Endothelial cell of umbilical vein (primary cell): ENCODE measurements around the gene RNH1. TPM values are rescaled to one million over a fixed set of nuclear protein-coding genes. Genes with fewer than 3 reads are reported as not detected.

ENCODE experiments used
- BruUV-seq: library from RNA; stranded (reverse); fragments of 400-500 nt; replicated peaks from 2 replicates; lab custom pipeline; 2021; lab: Mats Ljungman, UMichigan
- CTCF ChIA-PET: fragments of 300-600, 350-600 bp; sonication (Branson Sonifier 250); formaldehyde crosslinking; loops from one replicate; lab custom pipeline; 2021; ENCODE audit warnings: antibody characterized with exemption, inconsistent platforms; lab: Charles Lee
- POLR2A ChIA-PET: fragments of 300-600, 350-600 bp; sonication (Branson Sonifier 250); formaldehyde crosslinking; loops from one replicate; lab custom pipeline; 2021; ENCODE audit warnings: antibody characterized with exemption, inconsistent platforms; lab: Charles Lee
- DNase-seq: peaks from one replicate; pipeline ENCODE4 v3.0.0-alpha.2; 2011; ENCODE audit warnings: low read depth, low spot score
- FAIRE-seq: peaks from 2 replicates; lab custom pipeline; 2011; peaks lifted over from hg19 to GRCh38; lab: Jason Lieb, UNC
- H2AFZ ChIP-seq: 2 replicates; pipeline ENCODE4 v1.6.0; 2012; ENCODE audit warnings: low read depth, low read length, control low read depth, inconsistent platforms
- H3K27ac ChIP-seq: 2 replicates; pipeline ENCODE4 v1.5.1; 2011; ENCODE audit warnings: low read depth, mild to moderate bottlenecking, control low read depth, low read length, moderate library complexity; ENCODE audit not compliant: insufficient read depth
- H3K27me3 ChIP-seq, 2 experiments: 2 replicates each; pipeline versions ENCODE4 v1.6.0 to v1.6.1; 2011; ENCODE audit warnings: low read length in 2 of 2, mixed read lengths in 1 of 2; ENCODE audit not compliant: control insufficient read depth in 2 of 2, insufficient read depth in 2 of 2
- H3K36me3 ChIP-seq, 2 experiments: 2 replicates in 1 of 2; 3 replicates in 1 of 2; pipeline ENCODE4 v1.5.1; 2011; ENCODE audit warnings: low read length in 2 of 2, mild to moderate bottlenecking in 1 of 2, moderate library complexity in 1 of 2; ENCODE audit not compliant: control insufficient read depth in 2 of 2, insufficient read depth in 2 of 2; ENCODE audit errors: extremely low read depth in 1 of 2
- H3K4me1 ChIP-seq: 3 replicates; pipeline ENCODE4 v1.5.1; 2011; ENCODE audit warnings: mild to moderate bottlenecking, low read length; ENCODE audit not compliant: control insufficient read depth, insufficient read depth; ENCODE audit errors: extremely low read depth
- H3K4me2 ChIP-seq: 2 replicates; pipeline ENCODE4 v1.6.1; 2011; ENCODE audit warnings: low read length, control low read depth, mixed read lengths; ENCODE audit not compliant: insufficient read depth
- H3K4me3 ChIP-seq, 3 experiments: fragments of 200-600 bp in 1 of 3; sonication (generic), shearing (Covaris generic) in 1 of 3; replicated peaks in 1 of 3; 2 replicates each; pipeline ENCODE4 v1.5.1; 2011 to 2016; ENCODE audit warnings: control low read depth in 3 of 3, low read length in 3 of 3, mild to moderate bottlenecking in 2 of 3, inconsistent platforms in 1 of 3, low read depth in 1 of 3, moderate library complexity in 1 of 3; ENCODE audit not compliant: insufficient read depth in 1 of 3
- H3K79me2 ChIP-seq: 2 replicates; pipeline ENCODE4 v1.6.0; 2012; ENCODE audit warnings: low read length, inconsistent platforms; ENCODE audit not compliant: control insufficient read depth, insufficient read depth
- H3K9ac ChIP-seq: replicated peaks from 2 replicates; pipeline ENCODE3; 2011; ENCODE audit warnings: low read length, control low read depth; ENCODE audit not compliant: insufficient read depth; ENCODE audit errors: extremely low read depth
- H3K9me1 ChIP-seq: replicated peaks from 3 replicates; pipeline ENCODE4 v1.6.0; 2011; ENCODE audit warnings: mild to moderate bottlenecking, low read length; ENCODE audit not compliant: control insufficient read depth, insufficient read depth; ENCODE audit errors: extremely low read depth
- H3K9me3 ChIP-seq: replicated peaks from 2 replicates; pipeline ENCODE4 v1.5.1; 2012; ENCODE audit warnings: low read length, inconsistent platforms; ENCODE audit not compliant: control insufficient read depth, insufficient read depth
- H4K20me1 ChIP-seq: replicated peaks from 2 replicates; pipeline ENCODE3; 2011; ENCODE audit warnings: mild to moderate bottlenecking, low read length; ENCODE audit not compliant: control insufficient read depth, insufficient read depth; ENCODE audit errors: extremely low read depth
- CTCF ChIP-seq, 2 donors: IDR thresholded peaks; 1 replicate in 1 of 2; 2 replicates in 1 of 2; pipeline ENCODE4 v1.5.1; 2011; ENCODE audit warnings: low read length in 2 of 2, mild to moderate bottlenecking in 2 of 2, moderate library complexity in 2 of 2, control low read depth in 1 of 2, inconsistent platforms in 1 of 2, low read depth in 1 of 2; ENCODE audit not compliant: insufficient read depth in 1 of 2; ENCODE audit errors: extremely low read depth in 1 of 2
- EZH2 ChIP-seq: IDR thresholded peaks from 2 replicates; pipeline ENCODE4 v1.6.1; 2012; ENCODE audit warnings: borderline replicate concordance, low read depth, mild to moderate bottlenecking, moderate library complexity, low read length, inconsistent platforms; ENCODE audit not compliant: severe bottlenecking
- FOS ChIP-seq: IDR thresholded peaks from 2 replicates; pipeline ENCODE4 v1.6.1; 2011; ENCODE audit warnings: mild to moderate bottlenecking, low read length, moderate library complexity, borderline replicate concordance; ENCODE audit not compliant: insufficient read depth
- GATA2 ChIP-seq: IDR thresholded peaks from 2 replicates; pipeline ENCODE4 v1.7.0; 2011; ENCODE audit warnings: low read depth, mild to moderate bottlenecking, moderate library complexity, mixed read lengths, low read length; ENCODE audit not compliant: insufficient read length, insufficient read depth
- JUN ChIP-seq: IDR thresholded peaks from 2 replicates; pipeline ENCODE4 v1.6.1; 2011; ENCODE audit warnings: borderline replicate concordance, low read depth; ENCODE audit not compliant: insufficient read length, insufficient read depth
- MAX ChIP-seq: IDR thresholded peaks from 2 replicates; pipeline ENCODE4 v1.6.1; 2011; ENCODE audit not compliant: insufficient read depth, insufficient read length
- MYC ChIP-seq: IDR thresholded peaks from one replicate; pipeline ENCODE4 v1.6.1; 2011; ENCODE audit warnings: mild to moderate bottlenecking, low read depth, low read length
- POLR2A ChIP-seq: IDR thresholded peaks from 2 replicates; pipeline ENCODE4 v1.6.1; 2012; ENCODE audit warnings: low read depth, mild to moderate bottlenecking, control low read depth, low read length
- POLR2AphosphoS5 ChIP-seq: IDR thresholded peaks from 2 replicates; pipeline ENCODE4 v1.6.1; 2012; ENCODE audit warnings: low read depth, mild to moderate bottlenecking, control low read depth, low read length, moderate library complexity; ENCODE audit not compliant: insufficient read depth
- dilution Hi-C: fragments of 300-500 bp; cut with MboI; formaldehyde crosslinking; loops from one replicate; pipeline ENCODE4 v1.15.0; 2019; ENCODE audit warnings: low sequenced_read_pairs; ENCODE audit not compliant: extremely low pct_ligation_motif_present
- intact Hi-C: fragments of 100-400 bp; cut with micrococcal nuclease; formaldehyde crosslinking; loops from one replicate; pipeline ENCODE4 v1.10.0; 2022
- polyA plus RNA-seq, 4 experiments: library from polyadenylated mRNA; depleted of rRNA in 3 of 4; stranded (reverse) in 3 of 4; unstranded in 1 of 4; fragments of >200 nt; gene quantifications; 2 replicates each; pipeline versions ENCODE4 v1.2.1 to v1.2.3, GENCODE V29; 2011 to 2012; ENCODE audit warnings: missing spikeins in 1 of 4
- total RNA-seq: library from RNA; stranded (reverse); gene quantifications from 2 replicates; pipeline ENCODE4 v1.2.3, GENCODE V29; 2021

Gene RNH1
- total and polyA plus RNA-seq, 2 donors (not counting 3 experiments of a cell fraction or from before 2014, with no cell fraction given) = 144 to 198 TPM

GRCh38 chr11:488992-489391 lies 18.1 kb downstream of the RNH1 start:
- dilution Hi-C loops = no loop called here
- CTCF ChIA-PET = no interaction called here
- no peaks in the 10 kb centered on the region for H3K9me3 ChIP-seq
- no TSS peak for BruUV-seq
- no peaks in the 10 kb centered on the region for H3K9me1 ChIP-seq
- intact Hi-C loops = no loop called here
- POLR2A ChIA-PET = no interaction called here
- FAIRE-seq (no peak), DNase-seq (no peak)
- H4K20me1 ChIP-seq = no peaks in the 10 kb centered on the region
- H3K79me2 ChIP-seq = peaks cover 4% of the 10 kb centered on the region
- no peak overlapping the region for H2AFZ ChIP-seq
- H3K4me3 ChIP-seq = no peak overlapping the region
- H3K4me2 ChIP-seq = no peak overlapping the region
- H3K9ac ChIP-seq = no peak overlapping the region
- H3K27me3 ChIP-seq = no peaks in the 10 kb centered on the region
- H3K4me1 ChIP-seq = no peaks in the 10 kb centered on the region
- TF ChIP-seq GATA2 (no peak), FOS (no peak), MYC (no peak), JUN (no peak), POLR2A (no peak), CTCF (IDR thresholded peaks at IDR 0.05; ENCODE audit: extremely low read depth in 1 of 2, insufficient read depth in 1 of 2, low read depth in 1 of 2, low read length in 2 of 2) (no peak), POLR2AphosphoS5 (no peak), EZH2 (no peak), MAX (no peak)
- peaks cover 2 to 19% of the 10 kb centered on the region in 2 experiments for H3K36me3 ChIP-seq
- no peak overlapping the region for H3K27ac ChIP-seq
